Nephron progenitor cell (in vitro differentiated cells): Measurements from ENCODE around the gene KLK10.

Experiments used
- DNase-seq: peaks from one replicate; pipeline ENCODE4 v3.0.0; 2021
- H3K27ac Mint-ChIP-seq: 2 replicates; pipeline ENCODE4 v1.8.0; 2021; ENCODE audit warnings: mild to moderate bottlenecking, moderate library complexity, mixed read lengths
- H3K27me3 Mint-ChIP-seq: 2 replicates; pipeline ENCODE4 v1.8.0; 2021; ENCODE audit warnings: mild to moderate bottlenecking, low read depth, mixed read lengths; ENCODE audit not compliant: poor library complexity
- H3K36me3 Mint-ChIP-seq: 2 replicates; pipeline ENCODE4 v1.8.0; 2021; ENCODE audit warnings: low read depth, mixed read lengths
- H3K4me1 Mint-ChIP-seq: 2 replicates; pipeline ENCODE4 v1.8.0; 2021; ENCODE audit warnings: mixed read lengths
- H3K4me3 Mint-ChIP-seq: 2 replicates; pipeline ENCODE4 v1.8.0; 2021; ENCODE audit warnings: mild to moderate bottlenecking, moderate library complexity, mixed read lengths
- H3K9me3 Mint-ChIP-seq: 2 replicates; pipeline ENCODE4 v1.8.0; 2021; ENCODE audit warnings: mild to moderate bottlenecking, moderate library complexity, mixed read lengths
- CTCF ChIP-seq: fragments of 200-600 bp; sonication (generic); IDR thresholded peaks from 2 replicates; pipeline ENCODE4 v1.5.0; 2021; ENCODE audit warnings: antibody characterized with exemption

The KLK10 gene

DNA sequence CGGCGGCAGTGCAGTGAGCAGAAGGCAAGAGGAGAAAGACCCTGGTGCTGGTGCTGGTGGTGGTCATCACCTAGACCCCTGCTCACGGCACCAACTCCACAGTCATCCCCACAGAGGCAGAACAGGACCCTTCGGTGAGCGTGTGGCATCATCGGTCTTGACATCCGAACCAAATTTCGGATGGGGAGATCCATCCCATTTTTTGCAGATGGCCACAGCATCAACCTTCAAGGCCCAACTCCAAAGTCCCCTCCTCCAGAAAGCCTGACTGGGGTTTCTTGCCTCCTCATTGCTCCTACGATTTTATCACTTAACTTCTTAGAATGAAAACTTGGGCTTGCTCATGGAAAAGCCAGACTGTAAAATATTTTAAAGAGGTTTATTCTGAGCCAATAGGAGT lies 24.0 kb upstream of the KLK10 start:
- DNase-seq: no peak
- Mint-ChIP-seq H3K27ac (no peak overlapping the region), H3K4me1 (peaks cover 5% of the 10 kb centered on the region), H3K4me3 (no peak overlapping the region), H3K9me3 (no peaks in the 10 kb centered on the region), H3K27me3 (peaks cover 45% of the 10 kb centered on the region), H3K36me3 (no peaks in the 10 kb centered on the region)
- TF ChIP-seq CTCF: no peak

- Mint-ChIP-seq H3K36me3 (no peaks in the 10 kb centered on the region), H3K4me3 (no peak overlapping the region), H3K4me1 (peaks cover 5% of the 10 kb centered on the region), H3K27me3 (peaks cover 25% of the 10 kb centered on the region), H3K27ac (no peak overlapping the region), H3K9me3 (no peaks in the 10 kb centered on the region)
- DNase-seq: no peak
- no peak for TF ChIP-seq CTCF
Measured at GRCh38 chr19:51040151-51040550, 20.6 kb upstream of the KLK10 start.

DNA sequence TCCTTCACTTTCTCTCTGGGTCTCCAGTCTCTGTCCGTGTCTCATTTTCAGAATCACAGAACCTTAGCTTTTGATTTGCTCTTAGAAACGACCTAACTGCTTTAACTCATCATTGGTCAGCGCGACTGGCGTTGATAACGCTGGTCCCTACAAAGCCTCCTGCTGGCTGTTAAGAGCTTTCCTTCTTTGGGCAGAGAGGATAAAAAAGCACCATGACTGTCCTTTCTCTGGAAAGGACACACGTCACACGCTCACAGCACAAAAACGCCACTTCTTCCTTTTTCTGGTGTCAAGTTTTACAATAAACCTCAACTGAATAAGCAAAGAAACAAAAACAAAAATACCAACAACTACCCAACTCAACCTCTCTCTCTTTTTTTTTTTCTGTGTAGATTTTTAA lies 17.0 kb upstream of the KLK10 start:
- Mint-ChIP-seq H3K4me1 (no peaks in the 10 kb centered on the region), H3K36me3 (no peaks in the 10 kb centered on the region), H3K27me3 (peaks cover 31% of the 10 kb centered on the region), H3K27ac (no peak overlapping the region), H3K4me3 (no peak overlapping the region), H3K9me3 (no peaks in the 10 kb centered on the region)
- TF ChIP-seq CTCF: no peak
- no peak for DNase-seq

- no peak for DNase-seq
- Mint-ChIP-seq H3K27ac (no peak within 1 kb of the TSS), H3K27me3 (peaks cover 34% of the 10 kb centered on the region), H3K4me1 (no peaks in the 10 kb centered on the region), H3K4me3 (no peak within 1 kb of the TSS), H3K9me3 (no peaks in the 10 kb centered on the region), H3K36me3 (no peaks in the 10 kb centered on the region)
- TF ChIP-seq CTCF: no peak
Measured at GRCh38 chr19:51034704-51035103, 15.2 kb upstream of the KLK10 start, which contains the start of gene KLK12. Gene KLK12 (minus strand): TSS chr19:51035002. CDS start chr19:51034621, 381 bp downstream.

DNA sequence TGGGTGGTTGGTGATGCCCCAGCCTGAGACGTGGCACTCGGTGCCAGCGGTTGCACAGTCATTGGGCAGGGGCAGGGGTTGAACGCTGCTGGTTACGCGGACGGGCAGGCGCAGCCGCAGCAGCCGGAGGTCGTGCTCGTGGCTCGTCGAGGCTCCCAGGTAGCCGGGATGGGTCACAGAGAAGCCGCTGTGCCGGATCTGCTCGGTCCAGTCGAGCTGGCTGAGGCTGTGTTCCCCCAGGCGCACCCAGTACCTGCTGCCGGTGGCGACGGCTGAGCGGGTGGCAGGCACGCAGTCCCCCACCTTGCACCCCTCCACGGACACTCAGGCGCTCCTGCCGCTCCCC lies 12.3 kb upstream of the KLK10 start:
- H3K9me3 Mint-ChIP-seq: no peaks in the 10 kb centered on the region
- H3K36me3 Mint-ChIP-seq: no peaks in the 10 kb centered on the region
- no peak overlapping the region for H3K27ac Mint-ChIP-seq
- no peak for DNase-seq
- H3K4me1 Mint-ChIP-seq: peaks cover 6% of the 10 kb centered on the region
- peaks cover 35% of the 10 kb centered on the region for H3K27me3 Mint-ChIP-seq
- H3K4me3 Mint-ChIP-seq: no peak overlapping the region
- no peak for TF ChIP-seq CTCF

DNA sequence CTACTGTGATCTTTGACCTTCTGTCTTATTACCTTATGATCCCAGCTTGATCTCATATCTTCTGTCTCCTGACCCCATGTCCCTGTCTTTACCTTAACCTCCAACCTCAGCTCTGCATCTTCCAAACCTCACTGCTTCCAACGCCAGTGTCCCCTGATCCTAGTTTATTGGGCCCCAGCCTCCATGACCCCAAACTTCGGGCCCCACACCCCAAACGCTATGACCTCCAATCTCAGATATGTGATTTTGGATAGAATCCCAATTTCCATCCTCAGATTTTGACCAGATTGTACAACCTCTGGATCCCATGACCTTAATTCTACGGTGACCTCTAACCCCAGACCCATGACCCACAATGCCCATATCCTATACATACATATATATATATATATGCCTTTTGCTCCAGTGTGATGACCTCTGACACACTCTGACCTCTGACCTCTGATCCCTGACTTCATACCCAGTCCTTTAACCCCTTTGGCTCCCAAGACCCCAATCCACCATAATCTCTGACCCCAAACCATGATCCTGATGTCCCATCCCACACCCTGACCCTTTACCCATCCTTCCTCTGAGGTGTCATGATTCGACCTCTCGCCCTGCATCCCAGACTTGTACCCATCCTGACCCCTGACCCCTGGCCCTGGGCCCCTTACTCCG lies 11.8 kb upstream of the KLK10 start:
- no peak for TF ChIP-seq CTCF
- Mint-ChIP-seq H3K9me3 (no peaks in the 10 kb centered on the region), H3K27me3 (peaks cover 37% of the 10 kb centered on the region), H3K36me3 (no peaks in the 10 kb centered on the region), H3K4me3 (no peak overlapping the region), H3K4me1 (peaks cover 10% of the 10 kb centered on the region), H3K27ac (no peak overlapping the region)
- DNase-seq: no peak
